WTC11 (cell line): ENCODE measurements around the gene NFATC3. TPM values are rescaled to one million over a fixed set of nuclear protein-coding genes. Genes with fewer than 3 reads are reported as not detected.

Source experiments
- ATAC-seq: fragments of 200-7000 bp; cut with Tn5 transposase; 2 replicates; pipeline ENCODE4 v1.10.0; 2021; ENCODE audit warnings: mild to moderate bottlenecking, moderate library complexity
- CTCF ChIA-PET: fragments of 300-600 bp; sonication (Branson Sonifier 250); formaldehyde crosslinking; loops from one replicate; lab custom pipeline; 2021; ENCODE audit warnings: antibody characterized with exemption; lab: Charles Lee
- POLR2A ChIA-PET: fragments of 350-600 bp; sonication (Branson Sonifier 250); formaldehyde crosslinking; loops from one replicate; lab custom pipeline; 2021; ENCODE audit warnings: antibody characterized with exemption; lab: Charles Lee
- DNase-seq: peaks from one replicate; pipeline ENCODE4 v3.0.0; 2021; ENCODE audit warnings: low spot score
- H3K27ac Mint-ChIP-seq: 2 replicates; pipeline ENCODE4 v1.8.0; 2021; ENCODE audit warnings: mixed read lengths
- H3K27me3 Mint-ChIP-seq: 2 replicates; pipeline ENCODE4 v1.8.0; 2021; ENCODE audit warnings: low read depth, mild to moderate bottlenecking, moderate library complexity, mixed read lengths
- H3K36me3 Mint-ChIP-seq: 2 replicates; pipeline ENCODE4 v1.8.0; 2021; ENCODE audit warnings: mixed read lengths
- H3K4me1 Mint-ChIP-seq: 2 replicates; pipeline ENCODE4 v1.8.0; 2022; ENCODE audit warnings: mixed read lengths
- H3K4me3 Mint-ChIP-seq: 2 replicates; pipeline ENCODE4 v1.8.0; 2021; ENCODE audit warnings: mild to moderate bottlenecking, moderate library complexity, mixed read lengths
- H3K9me3 Mint-ChIP-seq: 2 replicates; pipeline ENCODE4 v1.8.0; 2021; ENCODE audit warnings: mixed read lengths
- EMX1 ChIP-seq: fragments of 250-450 bp; sonication (Bioruptor Pico); IDR thresholded peaks from 2 replicates; pipeline ENCODE4 v1.8.0; 2021; ENCODE audit warnings: mild to moderate bottlenecking
- ESRRA ChIP-seq: sonication (generic); formaldehyde crosslinking; IDR thresholded peaks from 2 replicates; pipeline ENCODE4 v1.8.1; 2022; ENCODE audit warnings: mild to moderate bottlenecking, missing genetic modification reagents, borderline replicate concordance
- PRRX2 ChIP-seq: fragments of 250-450 bp; sonication (Bioruptor Pico); IDR thresholded peaks from 2 replicates; pipeline ENCODE4 v1.8.0; 2021; ENCODE audit warnings: mild to moderate bottlenecking
- ZNF232 ChIP-seq: sonication (generic); formaldehyde crosslinking; IDR thresholded peaks from 2 replicates; pipeline ENCODE4 v1.8.0; 2022; ENCODE audit warnings: mild to moderate bottlenecking, missing genetic modification reagents
- ZNF396 ChIP-seq: fragments of 250-450 bp; sonication (Bioruptor Pico); IDR thresholded peaks from 2 replicates; pipeline ENCODE4 v1.8.0; 2021; ENCODE audit warnings: mild to moderate bottlenecking, moderate library complexity, borderline replicate concordance
- total RNA-seq: library from RNA; stranded (reverse); gene quantifications from 3 replicates; pipeline ENCODE4 v1.2.3, GENCODE V29; 2021
- TF ChIP-seq, protein P1 (sequence below): fragments of 250-450 bp; sonication (Bioruptor Pico); IDR thresholded peaks from 2 replicates; pipeline ENCODE4 v1.9.0; 2021; ENCODE audit warnings: moderate library complexity, mild to moderate bottlenecking, inconsistent platforms, borderline replicate concordance
- TF ChIP-seq, protein P2 (sequence below): fragments of 250-450 bp; sonication (Bioruptor Pico); IDR thresholded peaks from 2 replicates; pipeline ENCODE4 v1.8.0; 2021; ENCODE audit warnings: mild to moderate bottlenecking
- TF ChIP-seq, protein P3 (sequence below): sonication (generic); formaldehyde crosslinking; IDR thresholded peaks from 2 replicates; pipeline ENCODE4 v1.8.1; 2022; ENCODE audit warnings: mild to moderate bottlenecking, moderate library complexity, missing genetic modification reagents
- TF ChIP-seq, protein P4 (sequence below): sonication (generic); formaldehyde crosslinking; IDR thresholded peaks from 2 replicates; pipeline ENCODE4 v1.8.1; 2023; ENCODE audit warnings: mild to moderate bottlenecking, moderate library complexity, missing genetic modification reagents

The NFATC3 gene
- total RNA-seq, 1 experiment from 2014 or later, result 34.6 TPM

DNA sequence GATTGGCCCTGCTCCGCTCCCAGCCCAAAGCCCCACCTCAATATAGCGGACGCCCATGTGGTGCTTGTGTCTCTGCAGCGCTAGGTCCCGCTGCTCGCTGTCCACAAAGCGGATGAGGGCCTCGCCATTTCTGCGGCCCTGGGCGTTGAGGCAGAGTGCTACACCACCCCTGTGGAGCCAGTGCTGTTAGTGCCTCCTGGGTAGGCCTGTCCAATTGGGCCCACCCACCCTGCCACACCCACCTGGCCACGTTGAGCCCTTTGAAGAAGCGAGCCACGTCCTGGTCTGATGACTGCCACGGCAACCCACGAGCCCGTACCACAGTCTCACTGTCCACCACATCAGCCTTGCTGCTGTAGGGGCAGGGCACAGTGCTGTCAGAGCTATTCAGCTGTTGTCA, 147.2 kb downstream of the NFATC3 start:
- Mint-ChIP-seq H3K36me3 (peaks cover 40% of the 10 kb centered on the region), H3K4me1 (peaks cover 20% of the 10 kb centered on the region), H3K27ac (no peak overlapping the region), H3K4me3 (no peak overlapping the region), H3K9me3 (no peaks in the 10 kb centered on the region), H3K27me3 (no peaks in the 10 kb centered on the region)
- DNase-seq, result no peak
- POLR2A ChIA-PET, result no interaction called here
- CTCF ChIA-PET, result interaction anchor here (0.7 to 1.0 kb wide), 2 partner anchors 31 to 249 kb away, joined by 3 to 4 read pairs; no protein-coding TSS in a partner anchor
- TF ChIP-seq, protein P1, sequence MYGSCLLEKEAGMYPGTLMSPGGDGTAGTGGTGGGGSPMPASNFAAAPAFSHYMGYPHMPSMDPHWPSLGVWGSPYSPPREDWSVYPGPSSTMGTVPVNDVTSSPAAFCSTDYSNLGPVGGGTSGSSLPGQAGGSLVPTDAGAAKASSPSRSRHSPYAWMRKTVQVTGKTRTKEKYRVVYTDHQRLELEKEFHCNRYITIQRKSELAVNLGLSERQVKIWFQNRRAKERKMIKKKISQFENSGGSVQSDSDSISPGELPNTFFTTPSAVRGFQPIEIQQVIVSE, result no peak
- no peak for ATAC-seq

DNA sequence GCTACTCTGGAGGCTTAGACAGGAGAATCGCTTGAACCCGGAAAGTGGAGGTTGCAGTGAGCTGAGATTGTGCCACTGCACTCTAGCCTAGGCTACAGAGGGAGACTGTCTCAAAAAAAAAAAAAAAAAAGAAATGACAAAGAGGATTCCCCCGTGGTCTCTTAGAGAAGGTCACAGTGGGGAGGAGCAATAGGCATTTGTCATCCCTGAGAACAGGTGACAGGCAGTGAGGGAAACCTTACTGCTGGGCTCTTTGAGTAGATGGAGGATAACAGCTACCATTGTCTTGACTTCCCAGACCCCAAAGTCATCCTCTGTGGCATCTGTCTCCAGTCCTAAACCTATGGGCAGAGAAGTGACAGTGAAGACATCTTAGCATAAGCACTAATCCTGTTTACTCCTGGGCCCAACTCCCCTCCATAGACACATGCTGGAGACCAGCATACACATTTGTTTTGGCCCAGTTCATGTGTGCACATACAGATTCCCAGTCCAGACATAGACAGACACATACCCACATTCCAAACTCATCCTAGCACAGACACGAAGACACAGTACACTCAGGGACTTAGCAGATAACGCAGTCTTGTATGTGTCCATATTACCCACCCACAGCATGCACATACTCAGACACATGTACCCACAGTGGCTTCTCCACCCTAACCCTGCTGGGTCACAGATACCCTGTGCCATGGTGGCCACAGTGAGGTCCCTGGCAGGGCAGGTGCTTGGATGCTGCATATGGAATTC, 148.1 kb downstream of the NFATC3 start:
- ATAC-seq (no peak), DNase-seq (no peak)
- ChIA-PET CTCF (interaction anchor here (0.7 to 5.1 kb wide), 6 partner anchors 30 to 906 kb away, joined by 3 to 46 read pairs (median 4); partner anchors contain the start of gene NFATC3), POLR2A (no interaction called here)
- Mint-ChIP-seq H3K36me3 (peaks cover 40% of the 10 kb centered on the region), H3K9me3 (no peaks in the 10 kb centered on the region), H3K27me3 (no peaks in the 10 kb centered on the region), H3K27ac (peak overlapping the region; percentile 77), H3K4me1 (peaks cover 22% of the 10 kb centered on the region), H3K4me3 (peak overlapping the region; percentile 72)
- TF ChIP-seq EMX1 (CRISPR knock-in tag) (no peak), ESRRA (no peak), PRRX2 (no peak)
- TF ChIP-seq, protein P2, sequence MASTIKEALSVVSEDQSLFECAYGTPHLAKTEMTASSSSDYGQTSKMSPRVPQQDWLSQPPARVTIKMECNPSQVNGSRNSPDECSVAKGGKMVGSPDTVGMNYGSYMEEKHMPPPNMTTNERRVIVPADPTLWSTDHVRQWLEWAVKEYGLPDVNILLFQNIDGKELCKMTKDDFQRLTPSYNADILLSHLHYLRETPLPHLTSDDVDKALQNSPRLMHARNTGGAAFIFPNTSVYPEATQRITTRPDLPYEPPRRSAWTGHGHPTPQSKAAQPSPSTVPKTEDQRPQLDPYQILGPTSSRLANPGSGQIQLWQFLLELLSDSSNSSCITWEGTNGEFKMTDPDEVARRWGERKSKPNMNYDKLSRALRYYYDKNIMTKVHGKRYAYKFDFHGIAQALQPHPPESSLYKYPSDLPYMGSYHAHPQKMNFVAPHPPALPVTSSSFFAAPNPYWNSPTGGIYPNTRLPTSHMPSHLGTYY, result no peak

DNA sequence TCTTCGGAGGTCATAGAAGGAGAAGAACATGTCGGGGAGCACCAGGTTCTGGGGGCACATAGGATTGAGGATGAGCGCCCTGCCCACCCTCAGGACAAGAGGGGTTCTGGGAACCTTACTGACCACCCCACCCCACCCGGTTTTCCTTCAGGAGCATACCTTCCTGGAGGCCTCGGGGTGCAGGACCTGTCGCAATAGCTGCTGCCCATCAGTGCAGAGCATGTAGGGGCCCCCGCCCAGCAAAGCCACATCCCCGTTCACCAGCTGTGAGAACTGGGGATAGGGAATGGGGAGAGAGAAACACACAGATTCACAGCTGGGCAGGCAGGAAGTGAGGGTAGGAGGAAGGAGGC, 148.6 kb downstream of the NFATC3 start:
- Mint-ChIP-seq H3K4me3 (peak overlapping the region; percentile 72), H3K27ac (peak overlapping the region; percentile 77; the same call in 1 of the 2 replicates), H3K27me3 (peaks cover 4% of the 10 kb centered on the region), H3K4me1 (peaks cover 22% of the 10 kb centered on the region), H3K9me3 (no peaks in the 10 kb centered on the region), H3K36me3 (peaks cover 36% of the 10 kb centered on the region)
- DNase-seq (no peak), ATAC-seq (no peak)
- ChIA-PET CTCF (interaction anchor here (1.0 to 5.1 kb wide), 4 partner anchors 140 to 169 kb away, joined by 3 to 46 read pairs (median 5); partner anchors contain the start of gene NFATC3), POLR2A (interaction anchor here (1.0 to 4.2 kb wide), 2 partner anchors 77 to 149 kb away, joined by 3 to 39 read pairs; partner anchors contain the start of genes NFATC3, PRMT7 and SLC7A6OS)
- TF ChIP-seq, protein P1, result no peak
- TF ChIP-seq ZNF396 (CRISPR knock-in tag) (no peak), ZNF232 (CRISPR knock-in tag) (no peak), PRRX2 (no peak)
- TF ChIP-seq, protein P3, sequence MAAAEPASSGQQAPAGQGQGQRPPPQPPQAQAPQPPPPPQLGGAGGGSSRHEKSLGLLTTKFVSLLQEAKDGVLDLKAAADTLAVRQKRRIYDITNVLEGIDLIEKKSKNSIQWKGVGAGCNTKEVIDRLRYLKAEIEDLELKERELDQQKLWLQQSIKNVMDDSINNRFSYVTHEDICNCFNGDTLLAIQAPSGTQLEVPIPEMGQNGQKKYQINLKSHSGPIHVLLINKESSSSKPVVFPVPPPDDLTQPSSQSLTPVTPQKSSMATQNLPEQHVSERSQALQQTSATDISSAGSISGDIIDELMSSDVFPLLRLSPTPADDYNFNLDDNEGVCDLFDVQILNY (CRISPR knock-in tag), result no peak
- TF ChIP-seq, protein P4, sequence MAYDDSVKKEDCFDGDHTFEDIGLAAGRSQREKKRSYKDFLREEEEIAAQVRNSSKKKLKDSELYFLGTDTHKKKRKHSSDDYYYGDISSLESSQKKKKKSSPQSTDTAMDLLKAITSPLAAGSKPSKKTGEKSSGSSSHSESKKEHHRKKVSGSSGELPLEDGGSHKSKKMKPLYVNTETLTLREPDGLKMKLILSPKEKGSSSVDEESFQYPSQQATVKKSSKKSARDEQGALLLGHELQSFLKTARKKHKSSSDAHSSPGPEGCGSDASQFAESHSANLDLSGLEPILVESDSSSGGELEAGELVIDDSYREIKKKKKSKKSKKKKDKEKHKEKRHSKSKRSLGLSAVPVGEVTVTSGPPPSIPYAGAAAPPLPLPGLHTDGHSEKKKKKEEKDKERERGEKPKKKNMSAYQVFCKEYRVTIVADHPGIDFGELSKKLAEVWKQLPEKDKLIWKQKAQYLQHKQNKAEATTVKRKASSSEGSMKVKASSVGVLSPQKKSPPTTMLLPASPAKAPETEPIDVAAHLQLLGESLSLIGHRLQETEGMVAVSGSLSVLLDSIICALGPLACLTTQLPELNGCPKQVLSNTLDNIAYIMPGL (CRISPR knock-in tag), result no peak
